ENCODE measurements around the gene DLG2. TPM values are rescaled to one million over a fixed set of nuclear protein-coding genes. Genes with fewer than 3 reads are reported as not detected.

Gene DLG2
- total RNA-seq, 3 donors from 2014 or later, result 4.3 to 12.3 (median 6.9) TPM

DNA sequence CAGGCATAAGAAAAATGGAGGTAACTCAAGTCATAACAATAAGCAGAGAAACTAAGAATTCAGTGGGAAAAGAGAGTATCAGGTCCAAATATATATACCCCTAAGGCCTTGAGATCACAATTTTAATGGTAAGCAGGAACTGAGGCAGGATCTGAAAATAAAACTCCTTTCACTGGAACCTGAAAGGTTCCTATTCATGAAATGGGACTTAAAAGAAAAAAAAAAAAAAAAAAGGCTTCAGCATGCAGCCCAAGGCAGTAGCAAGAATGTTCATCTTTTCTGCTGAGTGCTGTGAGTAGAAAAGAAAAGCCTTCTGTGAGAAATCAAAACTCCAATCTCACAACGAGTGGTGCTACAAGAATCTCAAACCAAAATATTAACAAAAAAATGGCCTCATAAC, 75.3 kb downstream of the DLG2 start:
- H3K4me1 ChIP-seq, result no peaks in the 10 kb centered on the region
- H3K4me3 ChIP-seq, result no peak overlapping the region
- no peaks in the 10 kb centered on the region for H3K36me3 ChIP-seq
- intact Hi-C loops (cut with DNase I; ENCODE audit: low total_unique reads), result no loop called here
- H3K27ac ChIP-seq, result no peak overlapping the region
- TF ChIP-seq POLR2A (IDR thresholded peaks at IDR 0.05), result no peak
- TF ChIP-seq, protein P1, sequence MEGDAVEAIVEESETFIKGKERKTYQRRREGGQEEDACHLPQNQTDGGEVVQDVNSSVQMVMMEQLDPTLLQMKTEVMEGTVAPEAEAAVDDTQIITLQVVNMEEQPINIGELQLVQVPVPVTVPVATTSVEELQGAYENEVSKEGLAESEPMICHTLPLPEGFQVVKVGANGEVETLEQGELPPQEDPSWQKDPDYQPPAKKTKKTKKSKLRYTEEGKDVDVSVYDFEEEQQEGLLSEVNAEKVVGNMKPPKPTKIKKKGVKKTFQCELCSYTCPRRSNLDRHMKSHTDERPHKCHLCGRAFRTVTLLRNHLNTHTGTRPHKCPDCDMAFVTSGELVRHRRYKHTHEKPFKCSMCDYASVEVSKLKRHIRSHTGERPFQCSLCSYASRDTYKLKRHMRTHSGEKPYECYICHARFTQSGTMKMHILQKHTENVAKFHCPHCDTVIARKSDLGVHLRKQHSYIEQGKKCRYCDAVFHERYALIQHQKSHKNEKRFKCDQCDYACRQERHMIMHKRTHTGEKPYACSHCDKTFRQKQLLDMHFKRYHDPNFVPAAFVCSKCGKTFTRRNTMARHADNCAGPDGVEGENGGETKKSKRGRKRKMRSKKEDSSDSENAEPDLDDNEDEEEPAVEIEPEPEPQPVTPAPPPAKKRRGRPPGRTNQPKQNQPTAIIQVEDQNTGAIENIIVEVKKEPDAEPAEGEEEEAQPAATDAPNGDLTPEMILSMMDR (IDR thresholded peaks at IDR 0.05), result no peak
- no peak for TF ChIP-seq POLR2AphosphoS5 (IDR thresholded peaks at IDR 0.05)
- no peaks in the 10 kb centered on the region for H3K9me3 ChIP-seq
- DNase-seq (ENCODE audit: low spot score in 2 of 2), result no peak
- no peaks in the 10 kb centered on the region for H3K27me3 ChIP-seq

DNA sequence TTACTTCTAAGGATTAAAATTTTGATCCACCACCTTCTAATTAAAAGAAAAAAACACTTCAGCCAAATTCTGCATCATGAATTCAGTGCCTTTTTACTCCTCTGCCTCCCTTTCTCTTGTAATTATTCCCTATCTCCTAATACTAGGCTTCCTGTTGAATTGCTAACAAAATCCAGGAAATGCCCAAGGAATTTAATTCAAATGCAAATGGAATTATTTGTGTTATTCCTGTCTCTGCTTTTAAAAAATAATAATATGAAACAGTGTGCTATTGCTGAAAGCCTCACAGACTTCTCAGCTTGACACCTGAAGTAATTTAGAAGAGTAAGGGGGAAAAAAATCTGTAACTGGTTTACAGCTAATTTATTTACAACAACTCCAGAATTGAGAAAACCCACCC, 85.5 kb downstream of the DLG2 start:
- intact Hi-C loops (cut with DNase I; ENCODE audit: low total_unique reads), result no loop called here
- H3K27me3 ChIP-seq, result no peaks in the 10 kb centered on the region
- no peak for TF ChIP-seq POLR2A (IDR thresholded peaks at IDR 0.05)
- no peak for TF ChIP-seq POLR2AphosphoS5 (IDR thresholded peaks at IDR 0.05)
- TF ChIP-seq, protein P1 (IDR thresholded peaks at IDR 0.05), result no peak
- H3K27ac ChIP-seq, result no peak overlapping the region
- peaks cover 0 to under 1% of the 10 kb centered on the region in 2 donors for H3K9me3 ChIP-seq
- no peaks in the 10 kb centered on the region for H3K4me1 ChIP-seq
- no peak overlapping the region for H3K4me3 ChIP-seq
- no peaks in the 10 kb centered on the region for H3K36me3 ChIP-seq
- DNase-seq (ENCODE audit: low spot score in 2 of 2), result no peak

DNA sequence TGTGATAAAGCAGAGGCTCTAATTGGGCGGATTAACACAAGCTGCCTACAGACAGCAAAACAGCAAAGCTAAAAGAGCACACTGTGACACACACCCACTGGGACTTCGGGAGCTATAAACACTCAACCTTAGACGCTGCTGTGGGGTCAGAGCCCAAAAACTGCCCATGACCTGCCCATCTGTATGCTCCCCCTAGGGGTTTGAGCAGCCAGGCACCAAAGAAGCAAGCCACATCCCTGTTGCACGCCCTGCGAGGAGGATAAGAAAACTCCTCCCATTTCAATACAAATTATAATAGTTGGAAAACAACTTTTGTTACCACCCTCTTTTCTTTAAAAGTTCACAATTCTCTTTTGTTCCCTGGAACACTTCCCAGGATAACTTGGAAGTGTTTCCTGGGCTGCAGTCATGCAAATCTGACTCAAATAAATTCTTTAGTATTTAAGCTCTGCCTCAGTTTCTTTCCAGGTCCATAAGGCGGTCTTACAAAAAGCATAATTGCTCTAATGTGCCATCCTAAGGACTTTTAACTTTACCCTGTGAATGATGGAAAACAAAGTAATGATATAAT, 86.4 kb downstream of the DLG2 start:
- DNase-seq (ENCODE audit: low spot score in 2 of 2), result no peak
- Histone ChIP-seq H3K4me1 (no peaks in the 10 kb centered on the region), H3K4me3 (no peak overlapping the region), H3K9me3 (peaks cover 0 to 5% of the 10 kb centered on the region in 2 donors), H3K27ac (no peak overlapping the region), H3K36me3 (no peaks in the 10 kb centered on the region), H3K27me3 (no peaks in the 10 kb centered on the region)
- TF ChIP-seq POLR2AphosphoS5 (IDR thresholded peaks at IDR 0.05) (no peak), POLR2A (IDR thresholded peaks at IDR 0.05) (no peak)
- TF ChIP-seq, protein P1 (IDR thresholded peaks at IDR 0.05), result no peak
- intact Hi-C loops (cut with DNase I; ENCODE audit: low total_unique reads), result no loop called here

DNA sequence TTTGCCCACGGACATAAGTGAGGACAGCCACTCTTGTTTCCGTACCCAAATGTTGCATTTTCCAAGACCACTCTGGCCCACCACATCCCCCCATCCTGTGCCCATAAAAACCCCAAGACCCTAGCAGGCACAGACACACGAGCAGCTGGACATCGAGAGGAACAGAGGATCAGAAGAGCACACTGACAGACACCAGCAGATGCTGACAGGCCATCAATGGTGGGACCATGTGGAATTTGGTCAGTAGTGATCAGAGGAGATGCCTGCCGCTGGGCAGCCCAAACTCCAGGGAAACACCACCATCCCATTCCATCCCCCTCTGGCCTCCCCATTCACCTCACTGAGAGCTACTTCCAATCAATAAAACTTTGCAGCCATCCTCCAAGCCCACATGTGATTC, 87.0 kb downstream of the DLG2 start:
- no peaks in the 10 kb centered on the region for H3K27me3 ChIP-seq
- no peak for DNase-seq (ENCODE audit: low spot score in 2 of 2)
- no peak overlapping the region for H3K27ac ChIP-seq
- no peaks in the 10 kb centered on the region for H3K4me1 ChIP-seq
- TF ChIP-seq, protein P1 (IDR thresholded peaks at IDR 0.05), result no peak
- TF ChIP-seq POLR2AphosphoS5 (IDR thresholded peaks at IDR 0.05) (no peak), POLR2A (IDR thresholded peaks at IDR 0.05) (no peak)
- no peak overlapping the region for H3K4me3 ChIP-seq
- peaks cover 0 to 5% of the 10 kb centered on the region in 2 donors for H3K9me3 ChIP-seq
- H3K36me3 ChIP-seq, result no peaks in the 10 kb centered on the region
- intact Hi-C loops (cut with DNase I; ENCODE audit: low total_unique reads), result no loop called here

DNA sequence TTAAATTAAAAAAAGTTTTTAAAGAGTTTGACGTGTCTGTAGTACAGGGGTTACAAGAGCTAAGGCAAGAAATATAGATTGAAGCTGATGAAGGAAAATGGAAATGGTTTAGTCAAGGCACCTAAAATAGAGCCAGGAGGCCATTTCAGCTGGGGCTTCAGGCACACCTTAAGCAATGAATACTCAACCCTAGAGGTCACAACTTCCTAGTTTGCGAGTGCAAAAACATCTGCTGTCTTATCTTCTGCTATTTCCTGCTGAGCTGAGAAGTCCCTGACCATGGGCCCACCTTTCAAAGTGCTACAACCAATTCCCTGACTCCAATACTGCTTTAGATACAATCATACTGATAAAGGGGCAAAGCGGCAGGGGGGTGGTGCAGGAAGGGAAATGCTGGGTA, 87.4 kb downstream of the DLG2 start:
- no peaks in the 10 kb centered on the region for H3K27me3 ChIP-seq
- no peaks in the 10 kb centered on the region for H3K36me3 ChIP-seq
- H3K4me3 ChIP-seq, result no peak overlapping the region
- DNase-seq (ENCODE audit: low spot score in 2 of 2), result no peak
- H3K27ac ChIP-seq, result no peak overlapping the region
- H3K9me3 ChIP-seq, result peaks cover 0 to 5% of the 10 kb centered on the region in 2 donors
- intact Hi-C loops (cut with DNase I; ENCODE audit: low total_unique reads), result no loop called here
- no peak for TF ChIP-seq POLR2AphosphoS5 (IDR thresholded peaks at IDR 0.05)
- TF ChIP-seq POLR2A (IDR thresholded peaks at IDR 0.05), result no peak
- TF ChIP-seq, protein P1 (IDR thresholded peaks at IDR 0.05), result no peak
- H3K4me1 ChIP-seq, result no peaks in the 10 kb centered on the region
